Inflammatory macrophage treated with lipopolysaccharide for 4 hours (primary cell): ENCODE measurements around the gene AKT2.

Source experiments
- DNase-seq: peaks from one replicate; pipeline ENCODE4 v3.0.0-alpha.2; 2020

The AKT2 gene

GRCh38 chr19:40249201-40249600 lies 35.9 kb downstream of the AKT2 start:
- DNase-seq, result no peak

- no peak for DNase-seq
Measured at GRCh38 chr19:40247735-40248262, 37.3 kb downstream of the AKT2 start.

GRCh38 chr19:40247178-40247577 lies 38.0 kb downstream of the AKT2 start:
- DNase-seq, result no peak

GRCh38 chr19:40246292-40247073 lies 38.7 kb downstream of the AKT2 start:
- no peak for DNase-seq

- DNase-seq, result no peak
Measured at GRCh38 chr19:40245506-40246128, 39.5 kb downstream of the AKT2 start.

- DNase-seq, result no peak
Measured at GRCh38 chr19:40244579-40245317, 40.4 kb downstream of the AKT2 start.

GRCh38 chr19:40243181-40243580 lies 42.0 kb downstream of the AKT2 start:
- DNase-seq, result no peak

GRCh38 chr19:40242480-40242879 lies 42.7 kb downstream of the AKT2 start:
- DNase-seq, result no peak

- no peak for DNase-seq
Measured at GRCh38 chr19:40241809-40242384, 43.2 kb downstream of the AKT2 start.

- no peak for DNase-seq
Measured at GRCh38 chr19:40241125-40241808, 43.9 kb downstream of the AKT2 start.

GRCh38 chr19:40240332-40240731 lies 44.8 kb downstream of the AKT2 start:
- DNase-seq, result no peak

GRCh38 chr19:40239415-40240226 lies 45.5 kb downstream of the AKT2 start:
- DNase-seq, result no peak

- no peak for DNase-seq
Measured at GRCh38 chr19:40238775-40239174, 46.4 kb downstream of the AKT2 start.

GRCh38 chr19:40237791-40238190 lies 47.4 kb downstream of the AKT2 start:
- DNase-seq, result no peak

GRCh38 chr19:40236366-40236765 lies 48.8 kb downstream of the AKT2 start:
- DNase-seq, result no peak

GRCh38 chr19:40236026-40236355 lies 49.2 kb downstream of the AKT2 start:
- DNase-seq, result no peak

- DNase-seq, result no peak
Measured at GRCh38 chr19:40235238-40236025, 49.7 kb downstream of the AKT2 start.

- no peak for DNase-seq
Measured at GRCh38 chr19:40234429-40235237, 50.5 kb downstream of the AKT2 start.

GRCh38 chr19:40233811-40234389 lies 51.2 kb downstream of the AKT2 start:
- DNase-seq, result no peak
